C4-2B (cell line): ENCODE results near the gene AKNAD1.
"Not testable (repeated sequence)": the region's sequence is repeated elsewhere in the genome, so short reads cannot be mapped to it uniquely, and the experiment has no call there.

ENCODE experiments used
- H3K27ac ChIP-seq: fragments of 450-650 bp; 2 replicates; pipeline ENCODE4 v1.5.1; 2017
- ZFX ChIP-seq: fragments of 450-650 bp; IDR thresholded peaks from 2 replicates; pipeline ENCODE4 v1.6.1; 2017
- TF ChIP-seq, protein P1 (sequence below): fragments of 450-650 bp; conservative IDR thresholded peaks from 2 replicates; pipeline ENCODE4 v1.5.1; 2017; ENCODE audit warnings: mild to moderate bottlenecking

Gene AKNAD1

DNA sequence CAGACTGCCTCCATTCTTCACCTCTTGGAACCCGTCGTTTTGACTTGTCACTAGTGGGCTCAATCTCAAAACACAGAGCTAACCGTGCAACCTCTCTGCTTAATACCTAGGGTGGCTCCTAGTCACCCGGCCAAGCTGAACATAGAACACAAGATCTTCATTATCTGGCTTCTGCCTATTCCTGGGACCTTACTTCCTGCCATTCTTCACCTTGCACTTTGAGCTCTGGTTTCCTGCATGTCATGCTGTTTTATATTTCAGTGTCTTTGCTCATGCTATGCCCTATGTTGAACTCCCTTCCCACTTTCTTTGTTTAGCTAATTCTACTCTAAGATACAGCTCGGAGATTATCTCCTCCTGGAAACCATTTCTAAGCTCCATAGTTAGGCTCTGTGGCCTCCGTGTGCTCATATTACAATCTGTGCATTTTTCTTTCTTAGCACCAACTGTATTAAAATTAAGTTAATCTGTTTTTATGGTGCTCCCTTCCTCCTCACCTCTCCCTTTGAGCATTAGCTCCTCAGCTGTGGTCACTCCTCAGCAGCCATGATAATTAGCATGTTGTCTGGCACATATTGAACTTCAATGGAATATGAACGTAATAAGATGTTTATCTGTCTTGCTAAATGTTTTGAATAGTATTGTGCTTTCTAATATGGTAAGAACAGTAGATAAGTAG lies 33.0 kb upstream of the AKNAD1 start:
- no peak overlapping the region for H3K27ac ChIP-seq
- TF ChIP-seq, protein P1, sequence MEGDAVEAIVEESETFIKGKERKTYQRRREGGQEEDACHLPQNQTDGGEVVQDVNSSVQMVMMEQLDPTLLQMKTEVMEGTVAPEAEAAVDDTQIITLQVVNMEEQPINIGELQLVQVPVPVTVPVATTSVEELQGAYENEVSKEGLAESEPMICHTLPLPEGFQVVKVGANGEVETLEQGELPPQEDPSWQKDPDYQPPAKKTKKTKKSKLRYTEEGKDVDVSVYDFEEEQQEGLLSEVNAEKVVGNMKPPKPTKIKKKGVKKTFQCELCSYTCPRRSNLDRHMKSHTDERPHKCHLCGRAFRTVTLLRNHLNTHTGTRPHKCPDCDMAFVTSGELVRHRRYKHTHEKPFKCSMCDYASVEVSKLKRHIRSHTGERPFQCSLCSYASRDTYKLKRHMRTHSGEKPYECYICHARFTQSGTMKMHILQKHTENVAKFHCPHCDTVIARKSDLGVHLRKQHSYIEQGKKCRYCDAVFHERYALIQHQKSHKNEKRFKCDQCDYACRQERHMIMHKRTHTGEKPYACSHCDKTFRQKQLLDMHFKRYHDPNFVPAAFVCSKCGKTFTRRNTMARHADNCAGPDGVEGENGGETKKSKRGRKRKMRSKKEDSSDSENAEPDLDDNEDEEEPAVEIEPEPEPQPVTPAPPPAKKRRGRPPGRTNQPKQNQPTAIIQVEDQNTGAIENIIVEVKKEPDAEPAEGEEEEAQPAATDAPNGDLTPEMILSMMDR, result no peak
- no peak for TF ChIP-seq ZFX

DNA sequence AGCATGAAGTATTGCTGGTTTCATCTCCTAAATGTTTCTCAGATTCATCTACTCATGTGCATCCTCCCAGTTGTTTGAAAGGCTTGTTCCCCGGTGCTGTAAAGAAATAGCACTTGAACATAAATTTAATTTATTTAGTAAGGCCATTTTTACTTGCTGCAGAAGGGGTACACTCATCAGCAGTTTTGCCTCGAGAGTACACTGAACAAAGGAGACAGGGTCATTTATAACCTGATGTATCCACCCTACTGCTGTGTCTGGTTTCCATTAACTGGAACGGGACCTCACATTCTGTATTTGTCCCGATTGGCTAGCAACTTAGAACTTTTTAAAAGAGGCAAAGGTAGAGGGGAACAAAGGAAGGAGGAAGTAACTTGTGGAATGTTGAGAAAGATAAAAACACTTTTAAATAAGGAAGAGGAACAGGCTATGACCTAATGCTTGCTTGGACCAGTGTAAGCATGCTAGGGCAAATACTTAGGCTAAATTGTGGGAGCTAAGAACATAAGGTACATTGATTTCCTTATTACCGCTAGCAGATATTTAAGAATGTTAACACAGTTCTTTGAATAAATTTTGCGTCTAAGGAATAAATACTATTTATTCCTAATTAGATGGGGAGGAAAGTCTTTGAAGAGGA lies 32.2 kb upstream of the AKNAD1 start:
- H3K27ac ChIP-seq, result not testable (repeated sequence)

DNA sequence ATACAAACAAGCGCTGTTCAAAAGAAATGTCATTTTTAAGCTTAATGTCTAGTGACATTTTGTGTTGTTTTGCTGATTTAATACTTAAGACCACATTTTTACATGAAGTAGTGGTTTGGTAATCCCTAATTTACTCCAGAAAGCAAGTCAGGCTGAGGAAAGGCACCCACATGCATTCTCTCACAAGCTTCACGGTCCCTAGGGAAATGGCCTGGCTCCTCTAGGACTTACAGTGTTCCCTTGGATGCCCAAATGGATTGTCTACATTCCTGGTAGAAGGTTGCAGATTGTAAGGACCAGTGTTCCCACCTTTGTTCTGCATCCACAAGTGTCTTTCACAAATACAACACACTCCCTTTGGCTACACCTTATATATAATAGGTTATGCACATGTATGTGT lies 29.4 kb upstream of the AKNAD1 start:
- H3K27ac ChIP-seq, result no peak overlapping the region
- no peak for TF ChIP-seq ZFX
- TF ChIP-seq, protein P1, result no peak

DNA sequence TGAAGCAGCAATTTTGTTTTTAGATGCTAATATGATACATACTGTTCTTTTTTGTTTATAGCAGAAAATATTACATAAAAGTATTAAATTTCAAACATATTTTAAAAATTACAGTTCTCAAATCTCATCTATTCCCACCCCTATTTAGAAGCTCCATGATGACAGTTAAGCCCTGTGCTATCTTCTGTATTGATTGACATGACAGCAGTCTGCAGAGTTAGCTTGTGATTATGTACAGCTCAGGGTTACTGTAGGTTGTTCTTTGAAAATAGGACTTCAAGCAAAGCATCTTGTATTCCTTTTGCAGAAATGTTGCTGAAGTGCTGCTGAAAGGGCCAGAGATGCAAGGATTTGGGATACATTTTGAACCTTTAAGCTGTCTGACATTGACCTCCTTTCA lies 28.1 kb upstream of the AKNAD1 start:
- TF ChIP-seq, protein P1, result no peak
- TF ChIP-seq ZFX, result no peak
- no peak overlapping the region for H3K27ac ChIP-seq

DNA sequence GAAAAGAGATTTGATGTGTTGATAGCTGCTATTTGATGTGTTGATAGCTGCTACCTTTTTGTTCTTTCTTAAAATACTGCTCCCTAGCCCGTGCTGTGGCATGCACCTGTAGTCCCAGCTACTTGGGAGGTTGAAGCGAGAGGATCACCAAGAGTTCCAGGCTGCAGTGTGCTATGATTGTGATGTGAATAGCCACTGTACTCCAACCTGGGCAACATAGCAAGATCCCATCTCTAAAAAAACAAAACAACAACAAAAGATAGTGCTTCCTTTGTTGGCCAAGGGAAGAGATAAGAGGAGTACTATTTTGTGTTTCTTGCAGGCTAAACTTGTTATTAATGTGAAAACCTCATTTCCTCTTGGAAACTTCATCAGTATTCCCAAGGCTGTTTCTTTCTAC lies 25.9 kb upstream of the AKNAD1 start:
- no peak overlapping the region for H3K27ac ChIP-seq
- TF ChIP-seq ZFX, result no peak
- TF ChIP-seq, protein P1, result no peak

DNA sequence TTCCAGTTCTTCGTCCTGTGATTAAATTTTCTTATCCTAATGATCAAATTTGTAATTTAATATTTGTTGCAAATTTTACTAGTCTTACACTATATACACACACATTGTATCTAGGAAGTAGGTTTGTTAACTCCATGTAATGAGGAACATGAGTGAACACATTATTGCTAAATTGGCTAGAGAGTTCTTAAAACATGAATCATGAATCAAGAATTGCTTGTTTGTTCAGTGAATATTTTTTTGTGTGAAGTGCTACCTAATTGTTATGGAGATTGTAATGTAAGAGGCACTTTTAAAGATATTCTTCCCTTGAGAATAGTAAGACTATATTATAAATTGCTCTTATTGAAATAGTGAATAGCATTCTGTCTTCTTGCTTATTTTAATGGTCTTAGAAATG lies 24.5 kb upstream of the AKNAD1 start:
- TF ChIP-seq ZFX, result no peak
- TF ChIP-seq, protein P1, result no peak
- no peak overlapping the region for H3K27ac ChIP-seq

DNA sequence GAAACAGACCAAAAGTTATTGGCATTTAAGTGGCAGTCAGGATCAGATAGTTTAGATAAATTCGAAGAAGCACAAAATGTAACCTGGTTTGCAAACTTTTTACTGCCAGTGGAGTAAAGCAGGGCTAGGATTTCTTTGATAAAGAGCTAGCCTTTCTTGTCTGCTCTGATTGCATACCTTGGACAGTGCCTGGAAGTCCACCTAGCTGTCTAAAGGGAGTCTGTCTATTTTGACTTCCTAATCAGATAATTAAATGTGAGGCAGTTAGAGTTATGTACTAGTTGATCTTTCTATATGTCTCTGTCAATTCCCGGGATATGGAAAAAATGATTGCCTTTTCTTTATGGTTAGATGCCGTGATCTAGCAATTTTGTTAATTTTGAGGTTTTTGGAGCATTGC lies 24.0 kb upstream of the AKNAD1 start:
- no peak for TF ChIP-seq ZFX
- TF ChIP-seq, protein P1, result no peak
- no peak overlapping the region for H3K27ac ChIP-seq

DNA sequence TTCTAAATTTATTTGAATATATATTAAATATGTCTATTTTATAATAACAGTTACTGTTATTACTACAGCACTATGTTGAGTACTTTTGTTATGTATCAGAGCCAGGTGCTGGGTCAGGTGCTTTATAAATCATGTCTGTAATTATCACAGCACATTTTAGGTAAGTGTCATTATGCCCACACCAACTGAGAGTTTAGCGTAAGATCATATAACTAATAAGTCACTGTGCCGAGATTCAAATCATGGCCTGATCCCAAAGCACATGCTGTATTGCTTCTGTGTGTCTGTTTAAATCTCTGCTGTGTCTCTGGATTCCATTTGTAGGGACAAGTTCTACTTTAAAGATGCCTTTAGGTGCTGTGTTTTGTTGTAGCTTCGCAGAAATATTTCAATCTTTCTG lies 21.8 kb upstream of the AKNAD1 start:
- H3K27ac ChIP-seq, result no peak overlapping the region
- TF ChIP-seq, protein P1, result no peak
- TF ChIP-seq ZFX, result no peak
